IPS DF 4.7 (cell line): Measurements from ENCODE around the gene STRA8.
"Not testable (repeated sequence)": the region's sequence is repeated elsewhere in the genome, so short reads cannot be mapped to it uniquely, and the experiment has no call there.

Experiments
- DNase-seq: peaks from one replicate; pipeline ENCODE4 v3.0.0-alpha.2; 2013; ENCODE audit warnings: low spot score; ENCODE audit errors: extremely low read depth

The STRA8 gene

DNA sequence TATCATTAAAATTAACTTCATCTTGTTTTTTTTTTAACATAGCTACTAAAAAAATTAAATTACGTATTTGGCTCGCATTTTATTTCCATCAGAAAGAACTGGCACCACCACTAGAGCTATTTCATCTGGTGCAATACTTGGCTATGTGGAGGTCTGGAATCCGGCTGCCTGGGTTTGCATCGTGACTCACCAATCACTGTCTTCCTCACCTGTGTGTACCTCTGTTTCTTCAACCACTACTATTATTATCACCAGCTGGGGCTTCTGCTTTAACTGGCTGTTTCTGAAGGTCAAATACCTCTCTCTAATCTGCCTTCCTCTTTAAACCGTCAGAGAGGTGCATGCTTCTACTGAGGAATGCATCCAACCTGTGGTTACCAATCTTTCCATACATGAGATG lies 28.8 kb upstream of the STRA8 start:
- DNase-seq = no peak

DNA sequence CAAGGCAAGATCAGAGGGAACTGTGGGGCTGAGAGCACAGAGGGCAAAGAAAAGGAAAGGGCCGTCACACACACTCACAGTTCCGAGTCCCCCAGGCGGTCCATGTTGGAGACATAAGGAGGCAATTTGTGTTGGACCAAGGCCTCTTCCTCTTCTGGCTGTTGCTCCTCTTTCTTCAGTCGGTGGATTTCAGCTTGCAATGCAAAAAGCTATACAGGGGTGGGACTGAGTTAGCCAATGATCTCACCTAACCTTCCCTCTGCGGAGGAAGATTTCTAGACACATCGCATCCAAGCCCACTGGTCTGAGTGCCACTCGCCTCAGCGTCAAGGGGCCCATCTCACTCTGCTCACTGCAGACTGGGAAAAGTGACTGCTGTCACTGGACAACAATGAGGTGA lies 27.8 kb upstream of the STRA8 start:
- no peak for DNase-seq

DNA sequence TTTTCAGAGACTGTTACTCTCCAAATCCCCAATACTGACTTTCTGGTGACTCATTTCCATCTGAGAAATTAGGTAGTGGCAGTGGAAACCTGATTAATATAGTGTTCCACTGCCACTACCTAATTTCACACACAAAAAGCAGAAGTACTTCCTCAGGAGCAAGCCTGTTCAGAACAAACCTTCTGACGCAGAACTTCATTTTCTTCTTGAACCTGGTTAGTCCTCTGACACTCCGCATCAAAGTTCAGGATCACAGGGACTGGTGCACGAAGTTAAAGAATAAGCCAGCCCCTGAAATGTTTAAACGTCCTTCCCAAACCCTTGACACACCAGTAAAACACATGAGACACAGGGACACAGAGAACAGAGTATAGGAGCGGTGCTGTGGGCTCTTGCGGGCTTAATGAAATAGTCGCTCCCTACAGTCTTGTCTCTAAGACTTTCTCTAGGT lies 26.7 kb upstream of the STRA8 start:
- DNase-seq = no peak

DNA sequence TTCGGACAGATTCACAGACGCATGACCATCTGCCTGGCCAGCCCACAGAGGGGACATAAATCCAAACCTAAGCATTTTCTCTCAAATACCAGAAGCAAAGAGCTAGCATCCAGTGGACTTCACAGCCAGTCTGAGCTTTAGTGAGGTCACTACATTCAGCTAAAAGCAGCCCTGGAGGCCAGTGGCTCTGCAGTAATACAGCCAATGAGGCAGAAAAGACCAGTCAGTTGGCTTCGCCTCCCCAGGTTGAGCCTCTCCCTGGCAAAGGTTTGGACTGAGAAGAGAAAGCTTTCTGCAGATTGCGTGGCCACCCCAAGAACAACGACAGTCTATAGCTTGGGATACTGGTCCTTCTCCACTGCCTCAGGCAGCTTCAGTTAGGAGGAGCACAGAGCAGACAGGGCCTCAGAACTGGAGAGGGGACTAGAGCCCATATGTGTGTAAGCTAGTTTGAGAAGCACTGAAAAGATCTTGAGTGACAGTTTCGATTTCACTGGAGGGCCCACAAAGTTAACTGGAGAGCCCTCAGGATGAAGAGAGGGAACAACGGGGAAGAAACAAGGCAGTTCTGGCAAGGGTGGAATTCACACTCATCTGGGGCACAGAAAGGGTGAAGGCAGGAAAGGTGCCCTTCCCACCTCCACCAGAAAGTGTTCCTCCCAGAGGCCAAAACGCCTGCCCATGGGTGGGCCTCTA lies 26.1 kb upstream of the STRA8 start:
- no peak for DNase-seq

DNA sequence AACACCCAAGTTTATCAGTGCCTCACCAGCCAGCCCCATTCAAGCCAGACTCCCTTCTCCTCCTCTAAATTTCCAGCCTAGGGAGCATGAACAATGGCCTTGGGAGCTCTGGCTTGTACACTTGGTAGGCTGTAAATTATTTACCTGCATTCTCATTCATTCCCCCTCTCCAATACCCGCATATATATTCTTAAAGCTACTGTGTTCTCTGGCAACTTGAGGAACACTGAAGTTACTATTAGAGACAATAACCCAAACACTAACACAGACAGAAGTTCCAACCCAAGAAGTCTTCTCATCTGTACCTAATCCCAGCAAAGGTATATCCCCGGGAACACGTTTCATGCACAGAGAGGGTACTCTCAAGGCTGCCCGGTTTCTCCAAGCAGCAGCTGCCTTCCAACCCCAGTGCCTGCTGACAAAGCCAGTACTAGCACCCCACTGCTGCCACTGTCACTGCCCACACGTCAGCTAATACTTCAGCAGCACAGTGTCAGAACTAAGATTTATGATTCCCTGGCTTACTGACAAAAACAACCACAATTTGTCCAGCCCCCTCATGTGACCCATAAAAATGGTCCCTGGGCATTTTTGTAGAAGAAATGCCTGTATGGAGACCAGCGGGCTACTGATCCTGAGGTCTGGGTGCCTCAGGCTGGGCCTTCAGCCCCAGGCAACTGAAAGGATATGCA lies 25.4 kb upstream of the STRA8 start:
- no peak for DNase-seq

DNA sequence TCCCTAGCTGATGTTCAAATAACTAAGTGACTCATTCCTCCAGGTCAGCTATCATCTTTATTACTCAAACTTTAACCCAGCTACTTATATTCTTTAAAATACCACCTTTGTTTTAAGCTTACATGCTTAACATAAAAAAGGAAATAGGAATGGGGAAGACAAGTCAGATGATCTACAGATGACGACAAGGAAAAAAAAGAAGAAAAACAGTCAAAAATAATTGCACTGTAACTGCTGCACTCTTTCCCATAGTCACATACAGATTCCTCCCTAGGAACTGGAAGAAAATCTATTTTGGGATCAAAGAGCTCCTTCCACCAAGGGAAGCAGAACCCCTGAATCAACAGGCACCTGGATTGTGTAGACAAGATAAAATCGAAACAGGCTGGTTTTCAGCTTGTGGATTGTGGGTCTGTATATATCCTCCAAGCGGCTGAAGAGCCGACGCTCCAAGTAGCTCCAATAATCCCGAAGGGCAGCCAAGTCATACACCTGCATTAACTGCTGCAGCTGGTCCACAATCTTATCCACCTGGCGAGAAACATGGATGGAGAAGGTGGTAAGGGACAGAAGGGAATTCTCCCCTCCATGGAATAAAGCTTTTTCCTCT lies 24.3 kb upstream of the STRA8 start:
- DNase-seq = no peak

DNA sequence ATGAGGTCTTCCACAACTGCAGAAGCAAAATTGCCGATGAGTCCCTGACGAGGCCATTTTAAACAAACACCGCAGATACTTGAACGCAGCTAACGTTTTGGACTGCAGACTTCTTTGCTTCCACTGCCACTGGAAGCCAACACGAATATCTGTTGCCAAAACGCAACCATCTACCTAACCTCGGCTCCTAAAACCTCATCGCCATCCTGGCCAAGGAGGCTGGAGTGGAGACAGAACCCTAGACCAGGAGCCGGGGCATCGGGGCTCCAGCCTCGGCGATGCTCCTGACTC lies 22.8 kb upstream of the STRA8 start:
- no peak for DNase-seq

DNA sequence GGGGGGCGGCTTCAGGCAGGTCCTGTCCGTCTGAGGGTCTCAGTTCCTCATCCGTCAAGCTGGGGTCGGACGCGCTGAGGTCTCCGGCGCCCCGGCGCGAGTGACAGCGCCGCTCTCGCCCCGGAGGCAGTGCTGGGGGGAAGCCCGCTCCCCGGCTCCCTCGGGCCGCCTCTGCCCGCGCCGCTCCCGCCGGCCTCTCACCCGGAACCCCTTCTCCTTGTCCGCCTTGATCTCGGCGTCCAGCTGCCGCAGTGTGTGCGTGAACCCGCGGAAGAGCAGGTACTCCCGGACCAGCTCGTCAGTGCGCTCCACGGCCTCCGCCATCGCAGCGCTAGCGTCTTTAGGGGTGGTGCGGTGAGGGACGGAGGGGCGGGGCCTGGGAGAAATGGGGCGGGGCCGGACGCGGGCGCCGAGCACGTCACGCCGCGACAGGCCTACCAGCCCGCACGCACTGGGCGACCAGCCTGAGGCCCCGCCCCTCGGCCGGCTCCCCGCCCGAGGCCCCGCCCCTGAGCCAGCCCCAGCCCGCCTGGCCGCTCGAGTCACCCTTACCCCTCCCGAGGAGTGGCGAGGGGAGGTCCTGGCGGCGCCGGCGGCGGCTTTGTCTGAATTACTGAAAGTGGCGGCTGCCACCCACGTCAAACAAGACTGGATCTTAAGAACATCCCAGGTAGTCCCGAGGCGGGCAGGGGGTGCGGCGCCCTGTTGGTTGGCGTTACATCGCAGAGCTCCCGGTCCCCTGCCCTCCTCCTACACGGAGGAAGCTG lies 22.3 kb upstream of the STRA8 start, which contains the start of gene WDR91:
TSS of gene WDR91 (minus strand) at position 348 of the 767 bp plus-strand sequence. CDS start at position 324, 24 bp downstream.
- no peak for DNase-seq

DNA sequence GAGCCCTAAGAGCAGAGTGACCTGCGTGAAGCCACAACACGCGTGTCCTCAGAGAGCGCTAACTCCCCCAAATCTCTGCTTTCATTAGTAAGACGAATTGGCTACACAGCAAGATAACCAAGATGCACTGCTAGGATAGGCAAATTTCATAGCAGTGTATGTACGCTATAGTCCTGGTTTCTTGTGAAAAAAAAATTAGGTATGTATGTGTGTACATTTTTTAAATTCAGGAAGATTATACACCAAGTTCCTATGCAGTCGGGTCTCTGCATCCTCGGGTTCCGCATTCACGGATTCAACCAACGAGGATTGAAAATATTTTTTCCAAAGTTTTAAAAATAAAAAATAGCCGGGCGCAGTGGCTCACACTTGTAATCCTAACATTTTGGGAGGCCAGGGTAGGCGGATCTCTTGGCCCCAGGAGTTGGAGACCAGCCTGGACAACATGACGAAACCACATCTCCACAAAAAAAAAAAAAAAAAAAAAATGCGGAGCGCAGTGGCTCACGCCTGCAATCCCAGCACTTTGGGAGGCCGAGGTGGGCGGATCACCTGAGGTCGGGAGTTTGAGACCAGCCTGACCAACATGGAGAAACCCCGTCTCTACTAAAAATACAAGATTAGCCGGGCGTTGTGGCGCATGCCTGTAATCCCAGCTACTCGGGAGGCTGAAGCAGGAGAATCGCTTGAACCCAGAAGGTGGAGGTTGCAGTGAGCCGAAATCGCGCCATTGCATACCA lies 21.5 kb upstream of the STRA8 start:
- not testable (repeated sequence) for DNase-seq

DNA sequence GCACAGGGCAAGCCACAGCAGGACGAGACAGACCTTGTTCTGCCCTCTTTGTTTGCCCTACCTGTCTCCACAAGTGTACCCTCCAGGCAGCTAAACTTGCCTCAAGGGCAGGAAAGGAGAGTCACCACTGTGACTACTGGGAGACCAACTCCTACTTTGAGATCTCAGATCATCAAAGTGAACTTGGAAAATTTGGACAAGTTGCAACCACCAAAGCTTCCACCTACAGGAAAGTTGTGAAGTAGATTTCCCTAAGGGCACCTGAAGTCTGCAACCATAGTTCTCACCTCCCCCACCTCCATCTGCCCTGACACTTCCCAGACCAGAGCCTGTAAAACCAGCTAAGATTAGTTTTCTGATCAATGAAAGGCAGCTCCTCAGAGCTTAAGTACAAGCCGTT lies 19.8 kb upstream of the STRA8 start:
- no peak for DNase-seq

DNA sequence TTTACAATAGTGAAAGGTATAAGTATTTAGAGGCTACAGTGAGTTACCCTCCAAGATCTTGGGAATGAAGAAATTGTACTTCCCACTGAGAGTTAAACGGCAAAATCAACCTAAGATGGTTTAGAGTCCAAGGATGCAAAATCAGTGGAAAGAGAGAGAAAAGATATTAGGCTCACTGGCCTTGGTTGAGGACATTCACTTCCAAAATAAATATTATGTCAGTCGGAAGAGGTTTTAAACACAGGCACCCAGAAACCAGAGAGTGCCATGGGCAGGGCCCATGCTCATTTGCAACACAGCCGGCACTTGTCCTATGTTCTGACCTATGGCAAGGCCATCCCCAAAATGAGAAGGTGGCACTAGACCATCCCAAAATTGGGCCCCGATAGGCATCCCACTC lies 18.5 kb upstream of the STRA8 start:
- DNase-seq = no peak

DNA sequence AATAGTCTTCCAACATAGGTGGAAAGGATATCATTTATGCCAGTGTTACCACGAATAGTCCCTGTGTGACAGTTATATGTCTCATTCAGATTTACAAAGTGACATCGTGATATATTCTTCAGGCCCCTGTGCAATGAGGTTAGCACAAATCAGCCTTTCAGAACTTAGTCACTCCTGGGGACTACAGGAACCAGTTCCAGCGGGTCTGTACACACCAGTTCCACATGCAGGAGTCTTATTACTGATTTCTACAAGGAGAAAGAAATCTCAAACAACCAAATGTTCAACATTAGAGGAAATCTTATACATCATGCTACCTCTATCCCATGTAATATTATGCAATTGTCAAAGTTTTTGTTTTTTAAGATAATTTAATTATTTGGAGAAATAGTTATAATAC lies 17.9 kb upstream of the STRA8 start:
- no peak for DNase-seq

DNA sequence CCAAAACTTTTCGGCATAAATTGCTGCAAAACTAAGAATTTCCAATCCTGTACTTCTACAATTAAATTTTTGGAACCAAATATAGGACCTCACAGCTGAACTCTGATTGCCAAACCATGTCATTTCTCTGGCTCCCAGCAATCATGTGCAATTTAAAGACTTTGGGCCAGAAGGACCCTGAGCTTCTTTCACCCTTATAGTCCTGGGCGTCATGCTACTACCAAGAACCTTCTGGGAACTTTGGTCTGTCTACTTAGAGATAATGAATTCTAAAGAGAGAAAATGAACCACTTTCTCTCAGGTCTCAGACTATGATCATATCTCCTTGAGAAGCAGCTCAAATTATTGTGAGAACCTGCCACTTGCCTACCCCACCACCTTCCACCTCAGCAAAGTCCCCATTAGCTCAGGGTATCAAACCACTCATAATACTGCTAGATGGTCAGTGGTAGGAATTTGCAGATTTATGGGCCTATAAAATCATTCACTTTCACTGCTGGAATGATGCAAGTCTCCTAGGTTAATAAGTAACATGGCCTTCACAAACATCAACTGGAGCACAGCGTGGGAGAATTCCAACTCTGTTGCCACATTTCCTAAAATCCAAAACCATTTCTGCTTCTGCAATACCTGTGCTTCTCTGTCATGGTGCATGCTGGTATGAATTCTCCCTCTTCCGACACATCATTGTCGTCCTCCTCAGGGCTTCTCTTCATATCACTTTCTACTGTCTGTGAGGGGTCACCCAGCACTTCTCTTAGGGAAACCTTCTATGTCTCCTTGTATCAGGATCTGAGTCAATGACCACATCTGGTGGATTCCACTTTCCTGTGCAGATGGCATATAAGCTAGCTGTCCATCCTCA lies 15.8 kb upstream of the STRA8 start:
- no peak for DNase-seq

DNA sequence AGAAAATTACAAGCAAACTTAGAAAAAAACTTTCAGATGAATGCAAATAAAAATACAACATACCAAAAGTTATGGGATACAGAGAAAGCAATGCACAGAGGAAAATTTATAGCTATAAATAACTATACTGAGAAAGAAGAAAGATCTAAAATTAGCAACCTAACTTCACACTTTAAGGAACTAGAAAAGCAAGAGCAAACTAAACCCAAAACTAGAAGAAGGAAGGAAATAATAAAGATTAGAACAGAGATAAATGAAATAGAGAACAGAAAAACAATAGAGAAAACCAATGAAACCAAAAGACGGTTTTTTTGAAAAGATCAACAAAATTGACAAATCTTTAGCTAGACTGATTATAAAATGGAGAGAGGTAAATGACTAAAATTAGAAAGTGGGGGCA lies 9.6 kb upstream of the STRA8 start:
- no peak for DNase-seq

DNA sequence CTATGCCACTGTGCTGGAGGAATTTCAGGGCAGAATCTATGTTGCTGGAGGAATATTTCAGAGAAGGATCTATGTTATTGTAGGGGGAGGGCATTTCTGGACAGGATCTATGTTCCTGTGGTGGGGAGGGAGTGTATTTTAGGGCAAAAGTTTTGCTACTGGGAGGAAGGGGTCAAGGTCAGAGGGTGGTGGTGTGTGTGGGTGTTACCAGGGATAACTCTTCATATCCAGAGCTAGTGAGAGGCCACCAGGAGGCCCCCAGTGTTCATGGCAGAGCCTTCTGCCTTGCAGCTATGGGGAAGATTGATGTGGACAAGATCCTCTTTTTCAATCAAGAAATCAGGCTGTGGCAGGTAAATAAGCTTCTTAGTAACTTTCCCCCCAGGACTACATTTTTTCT lies 2.0 kb upstream of the STRA8 start:
- no peak for DNase-seq

DNA sequence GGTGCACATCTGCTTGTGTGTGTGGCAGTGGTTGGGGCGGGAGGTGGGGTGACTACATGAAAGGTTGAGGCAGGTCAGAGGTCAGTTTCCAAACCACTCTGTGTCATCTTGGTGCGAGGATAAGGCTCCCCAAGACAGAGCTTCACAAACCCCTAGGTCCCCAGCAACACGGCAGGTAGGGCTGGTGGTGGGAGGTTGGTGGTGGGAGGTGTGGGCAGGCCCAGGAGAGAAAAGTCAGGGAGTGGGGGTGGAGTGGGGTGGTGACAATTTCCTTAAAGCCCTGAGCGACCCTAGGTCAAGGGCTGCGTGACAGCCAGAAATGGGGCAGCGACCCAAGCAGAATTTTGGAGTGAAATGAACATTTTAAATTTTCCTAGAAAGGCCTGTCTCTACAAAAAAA lies 1.6 kb upstream of the STRA8 start:
- no peak for DNase-seq

DNA sequence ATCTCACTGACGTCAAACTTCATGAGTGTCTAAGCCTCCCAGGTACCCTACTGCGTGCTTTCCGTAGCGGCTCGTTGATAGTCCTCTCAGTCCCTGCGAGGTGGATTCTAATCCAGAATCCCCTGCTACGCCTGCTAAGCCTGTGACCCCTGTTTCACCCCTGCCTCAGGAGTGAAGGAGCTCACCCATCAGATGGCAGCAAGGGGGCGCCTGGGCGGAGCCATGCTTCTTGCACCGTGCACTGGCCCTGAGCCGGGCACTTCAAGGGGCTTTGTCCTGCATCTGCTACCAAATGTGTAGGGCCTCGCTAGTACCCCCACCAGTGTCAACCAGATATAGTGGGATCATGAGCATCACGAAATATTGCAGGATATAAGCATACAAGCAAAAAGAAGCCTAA lies 918 bp upstream of the STRA8 start:
- DNase-seq = no peak

DNA sequence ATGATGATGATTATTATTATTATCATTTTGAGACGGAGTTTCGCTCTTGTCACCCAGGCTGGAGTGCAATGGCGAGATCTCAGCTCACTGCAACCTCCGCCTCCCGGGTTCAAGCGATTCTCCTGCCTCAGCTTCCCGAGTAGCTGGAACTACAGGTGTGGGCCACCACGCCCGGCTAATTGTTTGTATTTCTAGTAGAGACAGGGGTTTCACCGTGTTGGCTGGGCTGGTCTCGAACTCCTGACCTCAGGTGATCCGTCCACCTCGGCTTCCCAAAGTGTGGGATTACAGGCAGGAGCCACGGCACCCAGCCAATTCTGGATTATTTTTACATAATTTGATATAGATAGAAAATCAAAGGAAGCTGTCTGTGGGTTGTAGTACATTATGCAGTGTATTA lies 457 bp downstream of the STRA8 start:
- not testable (repeated sequence) for DNase-seq

DNA sequence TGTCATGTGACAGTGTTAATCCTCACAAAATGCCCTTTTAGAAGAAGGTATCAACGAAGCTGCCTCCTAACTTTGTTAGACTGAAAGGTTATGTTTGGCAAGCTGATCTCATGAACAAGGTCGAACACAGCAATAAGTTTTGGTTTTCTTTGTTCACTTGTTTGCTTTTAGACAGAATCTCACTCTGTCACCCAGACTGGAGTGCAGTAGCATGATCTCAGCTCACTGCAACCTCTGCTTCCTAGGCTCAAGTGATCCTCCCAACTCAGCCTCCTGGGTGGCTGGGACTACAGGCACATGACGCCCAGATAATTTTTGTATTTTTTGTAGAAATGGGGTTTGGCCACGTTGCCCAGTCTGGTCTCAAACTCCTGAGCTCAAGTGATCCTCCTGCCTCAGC lies 1.1 kb downstream of the STRA8 start:
- no peak for DNase-seq

DNA sequence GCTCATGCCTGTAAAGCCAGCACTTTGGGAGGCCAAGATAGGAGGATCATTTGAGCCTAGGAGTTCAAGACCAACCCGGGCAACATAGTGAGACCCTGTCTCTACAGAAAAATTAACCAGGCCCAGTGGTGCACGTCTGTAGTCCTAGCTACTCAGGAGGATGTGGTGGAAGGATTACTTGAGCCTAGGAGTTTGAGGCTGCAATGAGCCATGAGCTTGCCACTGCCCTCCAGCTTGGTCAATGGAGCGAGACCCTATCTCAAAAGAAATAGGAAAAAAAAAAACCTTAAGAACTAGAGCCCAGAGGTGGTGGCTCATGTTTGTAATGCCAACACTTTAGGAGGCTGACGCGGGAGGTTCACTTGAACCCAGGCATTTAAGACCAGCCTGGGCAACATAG lies 2.2 kb downstream of the STRA8 start:
- DNase-seq = no peak

DNA sequence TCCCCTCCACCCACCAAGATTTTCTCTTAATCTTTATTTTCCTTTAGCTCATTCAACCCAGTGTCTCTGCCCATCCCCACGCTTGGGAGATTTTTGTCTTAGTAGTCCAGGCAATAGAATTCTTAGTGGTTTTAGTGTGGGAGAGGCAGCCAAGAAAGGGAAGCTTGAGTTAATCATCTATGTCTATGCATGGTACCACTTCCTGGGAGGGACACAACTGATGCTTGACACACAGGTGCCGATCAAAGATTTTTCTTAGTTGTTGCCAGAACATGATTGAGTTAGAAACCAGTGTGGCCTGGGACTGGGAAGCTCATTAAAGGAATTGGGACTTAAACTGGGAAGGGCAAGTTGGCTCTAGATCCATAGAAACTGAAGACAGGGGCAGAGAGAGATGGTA lies 3.1 kb downstream of the STRA8 start:
- DNase-seq = no peak
